DMS53 treated with DMSO at 0.1 percent for 48 hours (cell line): Measurements from ENCODE around the gene BPIFB2.

ENCODE experiments used
- DNase-seq: peaks from one replicate; lab custom pipeline; 2025; ENCODE audit not compliant: unreplicated experiment; lab: John Stamatoyannopoulos, UW

BPIFB2 gene

DNA sequence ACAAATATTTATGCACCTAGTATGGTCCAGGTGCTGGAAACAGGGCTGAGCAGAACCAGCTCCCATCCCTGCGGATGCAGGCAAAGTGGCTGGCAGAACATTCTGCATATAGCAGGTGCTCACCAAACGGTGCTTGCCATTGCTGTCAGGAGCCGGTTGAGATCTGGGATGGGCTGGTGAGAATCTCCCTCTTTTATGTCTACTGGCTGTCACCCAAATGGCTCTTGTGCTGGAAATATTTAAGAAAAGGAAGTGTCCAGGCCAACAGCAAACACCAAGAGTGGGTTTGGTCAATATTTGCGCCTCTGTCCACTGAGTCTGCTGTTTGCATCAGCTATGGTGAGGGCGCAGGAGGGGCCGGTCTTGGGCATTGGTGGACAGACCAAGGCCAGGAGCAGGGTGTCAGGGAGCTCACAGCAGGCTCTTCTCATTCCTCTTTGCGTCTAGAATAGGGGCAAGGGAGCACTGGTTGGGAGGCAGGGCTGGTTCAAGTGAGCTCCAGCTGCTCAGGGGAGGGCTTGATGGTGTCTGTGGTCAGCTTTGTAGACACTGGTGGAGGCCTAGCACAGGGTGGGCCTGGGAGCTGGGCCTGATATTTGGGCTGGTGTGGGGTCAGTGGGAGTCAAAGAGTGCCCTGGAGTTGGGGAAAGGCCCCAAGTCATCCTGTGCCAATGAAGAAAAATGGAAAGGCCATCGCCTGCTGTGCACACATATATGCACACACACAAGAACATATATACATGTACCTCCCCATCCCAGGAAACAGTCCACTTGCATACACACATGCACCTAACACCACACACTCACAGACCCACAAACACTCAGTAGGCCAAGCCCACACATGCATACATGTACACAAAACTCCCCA is 1.4 kb upstream of the BPIFB2 start:
- no peak for DNase-seq

DNA sequence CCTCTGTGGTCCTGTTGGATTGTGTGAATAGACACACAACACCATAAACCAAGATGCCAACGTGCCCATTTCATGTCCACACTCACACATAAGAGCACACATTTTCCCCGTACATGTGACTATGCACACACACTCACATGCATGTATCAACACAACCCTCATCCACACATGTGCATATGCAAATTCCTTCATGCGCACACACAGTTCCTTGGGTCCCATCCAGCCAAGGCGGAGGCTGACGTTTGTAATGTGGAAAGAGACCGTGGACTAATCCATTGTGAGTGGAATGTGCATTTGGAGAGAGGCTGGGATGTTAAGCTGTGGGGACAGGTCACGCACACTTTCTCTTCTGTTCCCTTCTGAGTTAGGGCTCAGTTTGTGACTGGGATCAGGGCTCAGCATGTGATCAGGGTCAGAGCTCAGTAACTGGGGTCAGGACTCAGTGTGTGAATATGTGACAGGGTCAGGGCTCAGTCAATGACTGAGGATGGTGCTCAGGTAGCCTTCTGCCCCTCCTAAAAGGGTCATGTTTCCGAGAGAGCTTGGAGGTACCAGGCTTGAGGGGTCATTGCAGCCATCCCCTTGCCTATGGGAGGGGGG is 628 bp upstream of the BPIFB2 start:
- DNase-seq = no peak

DNA sequence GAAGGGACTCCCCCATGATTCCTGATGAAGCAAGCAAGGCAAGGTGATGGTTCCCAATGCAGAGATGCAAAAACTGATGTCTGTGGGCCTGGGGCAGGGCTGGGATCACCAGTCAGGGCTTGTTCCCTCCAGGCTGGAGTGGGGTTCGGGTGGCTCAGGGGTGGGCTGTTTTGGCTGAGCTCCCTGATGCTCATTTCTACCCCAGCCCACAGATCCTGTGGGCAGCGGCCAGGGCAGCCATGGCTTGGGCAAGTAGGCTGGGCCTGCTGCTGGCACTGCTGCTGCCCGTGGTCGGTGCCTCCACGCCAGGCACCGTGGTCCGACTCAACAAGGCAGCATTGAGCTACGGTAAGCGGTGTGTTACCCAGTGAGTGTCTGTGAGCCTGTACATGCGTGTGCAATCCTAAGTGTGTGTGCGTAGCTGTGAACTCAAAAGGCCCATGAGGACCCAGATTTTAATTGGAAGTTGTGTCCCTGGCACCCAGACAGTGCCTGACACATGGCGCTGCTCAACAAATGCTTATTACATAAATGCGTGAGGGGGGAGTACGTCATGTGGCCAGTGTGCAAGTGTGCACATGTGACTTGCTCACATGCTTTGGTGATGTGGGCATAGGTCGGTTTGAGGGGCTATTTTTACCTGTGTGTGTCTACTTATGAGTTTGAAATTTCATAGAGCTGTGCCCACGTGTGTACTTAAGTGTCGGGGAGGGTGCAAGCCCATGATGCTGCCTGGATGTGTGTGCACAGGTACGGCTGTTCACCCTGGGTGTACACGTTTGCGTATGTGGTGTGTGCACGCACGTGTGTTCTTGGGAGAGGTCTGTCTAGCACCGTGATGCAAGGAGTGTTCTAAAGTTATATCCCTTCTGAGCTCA is 1.1 kb downstream of the BPIFB2 start:
- DNase-seq = no peak

GRCh38 chr20:33009214-33010132 is 2.0 kb downstream of the BPIFB2 start:
- DNase-seq = no peak

GRCh38 chr20:33010133-33010504 is 2.6 kb downstream of the BPIFB2 start:
- no peak for DNase-seq

DNA sequence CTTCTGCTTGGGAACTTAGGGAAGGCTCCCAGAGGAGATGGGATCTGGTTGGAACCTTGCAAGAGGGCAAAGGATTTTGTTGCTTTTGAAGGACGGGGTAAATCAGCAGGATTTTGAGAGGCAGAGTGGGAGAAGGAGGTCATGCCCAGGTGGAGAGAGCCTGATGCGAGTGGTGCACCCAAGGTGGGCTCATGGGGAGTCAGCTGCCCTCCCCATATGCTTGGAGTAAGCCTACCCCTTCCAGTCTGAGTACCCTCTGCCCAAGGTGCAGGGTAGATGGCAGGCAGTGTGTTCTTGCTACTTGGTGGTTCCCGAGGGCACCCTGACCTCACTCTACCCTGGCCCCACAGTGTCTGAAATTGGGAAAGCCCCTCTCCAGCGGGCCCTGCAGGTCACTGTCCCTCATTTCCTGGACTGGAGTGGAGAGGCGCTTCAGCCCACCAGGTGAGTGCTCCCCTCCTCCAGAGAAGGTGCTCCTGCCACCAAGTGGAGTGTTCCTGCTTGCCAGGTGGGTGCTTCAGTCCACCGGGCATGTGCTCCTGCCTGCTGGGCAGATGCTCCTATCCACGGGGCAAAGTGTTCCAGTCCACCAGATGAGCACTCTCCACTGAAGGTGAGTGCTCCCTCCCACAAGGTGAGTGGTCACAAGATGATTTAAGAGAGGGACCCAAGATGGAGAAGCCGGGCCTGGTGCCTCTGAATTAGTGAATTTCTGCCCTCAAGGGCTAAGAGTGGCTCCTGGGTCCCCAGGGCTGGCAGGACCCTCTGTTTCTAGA is 3.4 kb downstream of the BPIFB2 start:
- no peak for DNase-seq

DNA sequence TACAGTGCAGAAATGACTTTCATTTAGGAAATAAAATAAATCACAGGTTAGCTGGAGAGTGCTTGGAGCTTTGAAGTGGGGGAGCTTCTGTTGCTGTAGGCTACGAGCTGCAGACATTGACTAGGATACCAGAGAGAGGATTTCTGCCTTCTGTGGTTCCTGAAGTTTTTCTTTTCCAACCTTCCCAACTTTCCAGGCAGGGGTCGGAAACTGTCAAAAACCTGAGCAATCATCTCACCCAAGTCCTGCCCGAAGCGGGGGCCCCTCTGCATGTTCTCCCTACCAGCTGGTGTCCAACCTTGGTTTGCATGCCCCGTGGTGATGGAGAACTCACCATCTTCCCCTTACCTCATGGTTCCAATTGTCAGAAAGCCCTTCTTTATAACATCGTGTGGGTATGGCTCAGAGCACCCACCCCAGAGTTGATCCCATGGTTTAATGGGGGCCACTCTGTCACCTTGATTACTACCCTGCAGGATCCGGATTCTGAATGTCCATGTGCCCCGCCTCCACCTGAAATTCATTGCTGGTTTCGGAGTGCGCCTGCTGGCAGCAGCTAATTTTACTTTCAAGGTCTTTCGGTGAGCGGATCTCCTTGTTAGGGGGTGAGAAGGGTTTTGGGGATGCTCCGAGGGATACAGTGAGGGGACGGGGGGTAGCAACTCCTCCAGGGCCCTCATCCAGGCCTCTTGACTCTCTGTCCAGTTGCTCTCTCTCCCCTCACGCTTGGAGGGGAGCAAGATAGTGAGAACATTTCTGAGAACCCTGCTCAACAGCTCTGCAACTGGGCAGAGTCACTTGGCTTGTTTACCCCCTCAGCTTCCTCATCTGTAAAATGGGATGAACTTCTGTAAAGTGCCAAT is 5.1 kb downstream of the BPIFB2 start:
- DNase-seq = no peak

- no peak for DNase-seq
Observed at GRCh38 chr20:33013701-33014326, 6.3 kb downstream of the BPIFB2 start.

DNA sequence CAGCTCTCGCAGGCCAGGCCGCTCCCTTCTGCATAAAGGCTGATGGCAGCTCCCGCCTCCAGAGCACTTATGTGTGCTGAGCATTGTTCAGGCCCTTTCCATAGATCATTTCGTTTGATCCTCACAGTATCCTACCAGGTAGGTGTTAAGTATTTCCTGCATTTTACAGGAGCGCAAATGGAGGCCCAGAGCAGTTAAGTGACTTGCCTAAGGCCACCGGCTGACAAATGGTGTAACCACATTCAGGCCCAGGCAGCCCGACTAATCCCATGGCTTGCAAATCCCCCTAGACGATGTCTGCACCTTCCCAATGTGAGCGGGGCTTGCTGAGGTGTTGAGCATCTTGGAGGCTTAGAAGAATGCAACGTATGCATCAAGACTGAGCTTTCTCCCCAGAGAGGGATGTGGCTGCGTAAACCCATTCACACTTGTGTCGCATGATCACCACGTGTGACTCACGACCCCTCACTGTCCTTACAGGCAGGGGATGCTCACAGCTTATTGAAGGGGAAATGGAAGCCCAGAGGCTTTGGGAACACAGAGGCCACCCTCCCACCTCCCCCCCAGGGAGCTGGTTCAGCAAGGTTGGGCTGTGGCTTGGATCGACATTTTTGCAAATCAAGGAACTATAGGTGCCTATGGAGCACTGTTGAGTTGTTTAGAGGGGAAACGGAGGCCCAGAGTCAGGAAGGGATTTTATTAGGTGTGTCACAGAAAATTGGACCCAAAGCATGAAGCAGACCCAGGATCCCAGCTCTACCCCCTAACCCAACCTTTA is 7.0 kb downstream of the BPIFB2 start:
- no peak for DNase-seq

DNA sequence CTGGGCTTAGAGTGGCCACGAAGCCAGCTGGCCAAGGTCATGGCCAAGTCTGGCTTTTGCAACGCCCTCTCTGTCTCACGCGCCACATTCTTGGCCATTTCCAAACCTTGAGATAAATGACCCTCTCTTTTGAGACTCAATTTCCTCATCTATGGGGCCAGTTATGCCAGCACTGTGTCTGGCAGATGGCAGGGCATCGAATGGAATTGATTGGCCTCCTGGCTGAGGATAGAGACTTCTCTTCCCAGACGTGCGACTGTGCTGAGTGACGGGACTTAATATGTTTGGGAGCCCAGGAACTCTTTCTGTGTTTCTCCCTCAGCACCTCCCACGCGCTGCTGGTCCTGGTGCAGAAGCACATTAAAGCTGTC is 7.6 kb downstream of the BPIFB2 start:
- no peak for DNase-seq

- no peak for DNase-seq
Observed at GRCh38 chr20:33015700-33016580, 8.4 kb downstream of the BPIFB2 start.

DNA sequence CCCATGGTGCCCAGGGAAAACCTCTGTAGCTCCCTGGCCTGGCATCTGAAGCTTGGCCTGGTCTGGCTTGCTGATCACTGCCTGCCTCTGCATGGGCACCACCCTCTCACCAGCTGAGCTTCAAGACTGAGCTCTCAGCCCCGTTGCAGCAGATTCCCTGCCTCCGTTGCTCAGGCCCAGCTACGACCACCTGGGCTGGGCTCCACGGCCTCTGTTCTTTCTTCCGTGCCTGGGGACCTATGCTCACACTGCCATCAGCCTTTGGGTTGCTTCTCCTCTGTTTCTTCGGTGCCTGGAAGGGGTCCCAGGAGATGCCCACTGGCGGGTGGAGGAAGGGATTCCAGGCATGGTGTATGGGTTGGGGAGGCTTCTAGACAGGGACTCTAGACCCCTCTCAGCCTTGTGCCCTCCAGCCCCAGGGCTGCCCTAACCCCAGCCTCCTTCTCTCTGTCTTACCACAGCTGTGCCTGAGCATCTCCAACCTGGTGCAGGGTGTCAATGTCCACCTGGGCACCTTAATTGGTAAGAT is 9.1 kb downstream of the BPIFB2 start:
- DNase-seq = no peak

DNA sequence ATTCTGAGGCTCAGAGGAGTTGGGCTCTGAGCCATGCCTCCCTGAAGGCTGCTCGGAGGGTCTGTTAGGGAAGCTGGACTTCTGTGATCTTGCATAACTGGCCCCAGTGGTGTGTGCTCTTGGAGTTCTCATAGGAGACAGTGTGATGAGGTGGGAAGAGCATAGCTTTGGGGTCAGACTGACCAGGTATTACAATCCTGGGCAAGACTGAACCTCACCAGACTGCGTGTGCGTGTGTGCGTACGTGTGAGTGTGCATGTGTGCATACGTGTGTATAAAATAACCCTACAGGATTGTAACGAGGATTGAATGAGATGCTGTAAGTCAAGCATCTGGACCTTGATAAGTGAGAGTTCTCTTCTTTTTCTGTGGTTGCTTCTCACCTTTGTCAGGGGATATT is 10.0 kb downstream of the BPIFB2 start:
- no peak for DNase-seq

- DNase-seq = no peak
Observed at GRCh38 chr20:33018169-33018931, 10.8 kb downstream of the BPIFB2 start.

GRCh38 chr20:33019465-33020277 is 12.2 kb downstream of the BPIFB2 start:
- DNase-seq = no peak
